ENCODE results near the gene FGR.
"Not testable (repeated sequence)": the region's sequence is repeated elsewhere in the genome, so short reads cannot be mapped to it uniquely, and the experiment has no call there.

Gene FGR

GRCh38 chr1:27634177-27634984 lies 604 bp downstream of the FGR start:
- peak; percentile 65 for DNase-seq

- no peak for DNase-seq
Measured at GRCh38 chr1:27633640-27634176, 1.3 kb downstream of the FGR start.

GRCh38 chr1:27633298-27633610 lies 1.7 kb downstream of the FGR start:
- DNase-seq = no peak

GRCh38 chr1:27632387-27633297 lies 2.3 kb downstream of the FGR start:
- DNase-seq = peak; percentile 26

GRCh38 chr1:27630859-27631491 lies 4.0 kb downstream of the FGR start:
- no peak for DNase-seq

- no peak for DNase-seq
Measured at GRCh38 chr1:27628712-27629111, 6.3 kb downstream of the FGR start.

- not testable (repeated sequence) for DNase-seq
Measured at GRCh38 chr1:27627733-27628132, 7.3 kb downstream of the FGR start.

- no peak for DNase-seq
Measured at GRCh38 chr1:27627061-27627460, 7.9 kb downstream of the FGR start.

GRCh38 chr1:27626031-27626935 lies 8.7 kb downstream of the FGR start:
- DNase-seq = no peak

- peak; percentile 41 for DNase-seq
Measured at GRCh38 chr1:27624467-27625178, 10.4 kb downstream of the FGR start.

- no peak for DNase-seq
Measured at GRCh38 chr1:27623327-27624212, 11.4 kb downstream of the FGR start.

- no peak for DNase-seq
Measured at GRCh38 chr1:27622828-27623227, 12.2 kb downstream of the FGR start.

- DNase-seq = no peak
Measured at GRCh38 chr1:27621051-27621920, 13.7 kb downstream of the FGR start.

GRCh38 chr1:27619782-27620438 lies 15.1 kb downstream of the FGR start:
- not testable (repeated sequence) for DNase-seq

- DNase-seq = peak; percentile 29
Measured at GRCh38 chr1:27618341-27619082, 16.5 kb downstream of the FGR start.

GRCh38 chr1:27617420-27617819 lies 17.6 kb downstream of the FGR start:
- DNase-seq = no peak

- DNase-seq = no peak
Measured at GRCh38 chr1:27616441-27616840, 18.5 kb downstream of the FGR start.

All from DMS53 (cell line).